Lower lobe of right lung (tissue), 2 donors: ENCODE data around the gene HECTD4. TPM values are rescaled to one million over a fixed set of nuclear protein-coding genes. Genes with fewer than 3 reads are reported as not detected.
"Not testable (repeated sequence)": the region's sequence is repeated elsewhere in the genome, so short reads cannot be mapped to it uniquely, and the experiment has no call there.

ENCODE experiments used
- ATAC-seq, 2 donors: fragments of 200-7000 bp; cut with Tn5 transposase; one replicate each; pipeline ENCODE4 v1.9.1; 2020 to 2022; ENCODE audit warnings: mild to moderate bottlenecking in 2 of 2, moderate library complexity in 2 of 2
- DNase-seq: peaks from one replicate; pipeline ENCODE4 v3.0.0-alpha.2; 2020
- H3K27ac ChIP-seq: fragments of 200-600 bp; one replicate; pipeline ENCODE4 v1.8.0; 2022
- H3K27me3 ChIP-seq: fragments of 200-600 bp; one replicate; pipeline ENCODE4 v1.8.0; 2022; ENCODE audit warnings: low read depth
- H3K36me3 ChIP-seq: fragments of 200-600 bp; one replicate; pipeline ENCODE4 v1.8.0; 2022; ENCODE audit warnings: mild to moderate bottlenecking
- H3K4me1 ChIP-seq: fragments of 200-600 bp; one replicate; pipeline ENCODE4 v1.8.0; 2022
- H3K4me3 ChIP-seq: fragments of 200-600 bp; one replicate; pipeline ENCODE4 v1.8.0; 2022; ENCODE audit warnings: mild to moderate bottlenecking
- H3K9me3 ChIP-seq: fragments of 200-600 bp; one replicate; pipeline ENCODE4 v1.8.0; 2022
- intact Hi-C: fragments of 100-400 bp; cut with DNase I; formaldehyde crosslinking; loops from one replicate; pipeline ENCODE4 v1.11.0; 2022
- total RNA-seq: library from RNA; stranded (reverse); fragmentation: NEBNext Ultra II Directional; extraction: Animal tissue kit (Norgen Biotek cat#: 25700); gene quantifications from one replicate; pipeline ENCODE4 v1.2.1, GENCODE V29; 2021
- TF ChIP-seq, protein P1 (sequence below): fragments of 200-600 bp; IDR thresholded peaks from one replicate; pipeline ENCODE4 v1.8.0; 2022; ENCODE audit warnings: antibody characterized with exemption, mild to moderate bottlenecking
- donor health status: DM: no; HTN: yes; CAD: no; lungs with severe emphysema.

Gene HECTD4
- total RNA-seq, 1 donor from 2014 or later = 54.8 TPM

- Histone ChIP-seq H3K4me3 (no peak overlapping the region), H3K27me3 (no peaks in the 10 kb centered on the region), H3K27ac (peak overlapping the region; percentile 93), H3K36me3 (peaks cover 34% of the 10 kb centered on the region), H3K9me3 (no peaks in the 10 kb centered on the region), H3K4me1 (peaks cover 16% of the 10 kb centered on the region)
- DNase-seq (no peak), ATAC-seq (no peak)
- TF ChIP-seq, protein P1, sequence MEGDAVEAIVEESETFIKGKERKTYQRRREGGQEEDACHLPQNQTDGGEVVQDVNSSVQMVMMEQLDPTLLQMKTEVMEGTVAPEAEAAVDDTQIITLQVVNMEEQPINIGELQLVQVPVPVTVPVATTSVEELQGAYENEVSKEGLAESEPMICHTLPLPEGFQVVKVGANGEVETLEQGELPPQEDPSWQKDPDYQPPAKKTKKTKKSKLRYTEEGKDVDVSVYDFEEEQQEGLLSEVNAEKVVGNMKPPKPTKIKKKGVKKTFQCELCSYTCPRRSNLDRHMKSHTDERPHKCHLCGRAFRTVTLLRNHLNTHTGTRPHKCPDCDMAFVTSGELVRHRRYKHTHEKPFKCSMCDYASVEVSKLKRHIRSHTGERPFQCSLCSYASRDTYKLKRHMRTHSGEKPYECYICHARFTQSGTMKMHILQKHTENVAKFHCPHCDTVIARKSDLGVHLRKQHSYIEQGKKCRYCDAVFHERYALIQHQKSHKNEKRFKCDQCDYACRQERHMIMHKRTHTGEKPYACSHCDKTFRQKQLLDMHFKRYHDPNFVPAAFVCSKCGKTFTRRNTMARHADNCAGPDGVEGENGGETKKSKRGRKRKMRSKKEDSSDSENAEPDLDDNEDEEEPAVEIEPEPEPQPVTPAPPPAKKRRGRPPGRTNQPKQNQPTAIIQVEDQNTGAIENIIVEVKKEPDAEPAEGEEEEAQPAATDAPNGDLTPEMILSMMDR = no peak
- intact Hi-C loops = no loop called here
These were observed 27.6 kb upstream of the HECTD4 start for GRCh38 chr12:112409906-112410244.

DNA sequence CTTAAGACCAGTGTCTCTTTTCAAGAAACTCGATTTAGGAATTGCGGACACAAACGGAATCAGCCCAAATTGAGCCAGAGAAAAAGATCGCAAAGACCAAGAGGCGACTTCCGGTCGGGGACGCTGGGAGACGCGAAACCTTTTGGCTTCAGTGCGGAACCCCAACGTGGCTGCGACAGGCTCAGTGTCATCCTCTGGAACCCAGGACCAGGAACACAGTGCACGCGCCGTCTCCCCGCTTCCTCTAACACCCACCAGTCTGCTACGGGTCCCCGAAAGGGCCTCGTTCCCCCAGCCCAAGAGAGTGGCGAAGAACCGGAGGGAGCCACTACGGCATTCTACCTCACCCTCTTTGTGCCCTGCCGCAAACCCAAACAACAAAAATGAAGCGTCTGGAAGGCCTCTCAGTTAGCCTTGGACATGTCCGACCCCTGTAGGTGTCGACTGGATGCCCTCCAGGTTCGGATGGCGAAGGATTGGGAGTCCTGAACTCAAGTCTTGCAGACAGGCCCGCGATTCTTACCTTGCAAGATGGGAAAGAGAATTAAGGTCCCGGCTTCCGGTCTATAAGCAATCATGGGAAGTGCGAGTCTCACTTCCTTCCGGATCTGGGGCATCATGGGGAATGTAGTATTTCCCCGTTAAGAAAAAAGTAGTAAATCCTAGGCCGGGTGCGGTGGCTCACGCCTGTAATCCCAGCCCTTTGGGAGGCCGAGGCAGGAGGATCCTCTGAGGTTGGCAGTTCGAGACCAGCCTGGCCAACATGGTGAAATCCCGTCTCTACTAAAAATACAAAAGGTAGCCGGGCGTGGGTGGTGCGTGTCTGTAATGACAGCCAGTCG lies 27.1 kb upstream of the HECTD4 start, which contains the start of gene RPL6:
Gene RPL6 (minus strand): TSS at position 542 of the 842 bp plus-strand sequence. CDS start 949 bp downstream, outside the sequence.
- Histone ChIP-seq H3K27ac (peak within 1 kb of the TSS; percentile 93), H3K27me3 (no peaks in the 10 kb centered on the region), H3K4me3 (peak within 1 kb of the TSS; percentile 87), H3K9me3 (no peaks in the 10 kb centered on the region), H3K36me3 (peaks cover 40% of the 10 kb centered on the region), H3K4me1 (peaks cover 16% of the 10 kb centered on the region)
- DNase-seq (peak; percentile 78), ATAC-seq (peak; percentile 94 to 96)
- intact Hi-C loops = no loop called here
- TF ChIP-seq, protein P1 = no peak

DNA sequence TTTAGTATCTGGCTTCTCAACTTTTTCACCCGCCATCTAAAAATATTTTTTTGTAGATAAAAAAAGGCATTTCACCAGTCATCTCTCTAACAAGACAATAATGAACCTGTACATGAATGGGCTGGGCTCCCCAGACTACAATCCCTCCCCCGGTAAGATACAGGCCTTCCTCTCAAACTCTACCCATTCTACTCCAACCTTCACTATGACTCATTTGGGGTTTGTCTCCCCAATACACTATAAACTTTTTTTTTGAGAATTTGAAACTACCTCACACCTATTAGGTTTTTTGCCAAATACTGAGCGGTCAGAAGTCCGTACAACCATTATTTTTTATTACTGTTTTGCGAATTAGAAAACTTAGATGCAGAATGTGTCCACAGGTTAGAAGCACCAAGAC lies 26.4 kb upstream of the HECTD4 start:
- peaks cover 47% of the 10 kb centered on the region for H3K36me3 ChIP-seq
- ATAC-seq (peak in 1 of 2 donors; percentile 36), DNase-seq (no peak)
- no peaks in the 10 kb centered on the region for H3K27me3 ChIP-seq
- no peaks in the 10 kb centered on the region for H3K9me3 ChIP-seq
- H3K4me3 ChIP-seq = peak overlapping the region; percentile 87
- peaks cover 16% of the 10 kb centered on the region for H3K4me1 ChIP-seq
- H3K27ac ChIP-seq = peak overlapping the region; percentile 93
- intact Hi-C loops = no loop called here
- TF ChIP-seq, protein P1 = no peak

DNA sequence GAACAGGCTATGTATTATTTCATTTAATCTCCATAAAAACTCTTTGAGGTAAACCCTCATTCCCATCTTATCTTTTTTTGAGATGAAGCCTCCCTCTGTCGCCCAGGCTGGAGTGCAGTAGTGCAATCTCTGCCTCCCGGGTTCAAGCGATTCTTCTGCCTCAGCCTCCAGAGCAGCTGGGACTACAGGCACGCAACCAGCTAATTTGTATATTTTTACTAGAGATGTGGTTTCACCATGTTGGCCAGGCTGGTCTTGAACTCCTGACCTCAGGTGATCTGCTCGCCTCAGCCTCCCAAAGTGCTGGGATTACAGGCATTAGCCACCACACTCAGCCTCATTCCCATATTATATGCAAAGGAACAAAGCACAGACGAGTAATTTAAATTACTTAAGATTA lies 25.5 kb upstream of the HECTD4 start:
- H3K27ac ChIP-seq, H3K27me3 ChIP-seq, intact Hi-C loops, ATAC-seq, H3K9me3 ChIP-seq, H3K4me3 ChIP-seq, DNase-seq: not testable (repeated sequence)
- H3K4me1 ChIP-seq = peaks cover 16% of the 10 kb centered on the region
- H3K36me3 ChIP-seq = peaks cover 48% of the 10 kb centered on the region

- ATAC-seq (no peak), DNase-seq (no peak)
- peaks cover 48% of the 10 kb centered on the region for H3K36me3 ChIP-seq
- H3K4me1 ChIP-seq = peaks cover 16% of the 10 kb centered on the region
- H3K4me3 ChIP-seq = no peak overlapping the region
- no peak overlapping the region for H3K27ac ChIP-seq
- no peaks in the 10 kb centered on the region for H3K9me3 ChIP-seq
- intact Hi-C loops = no loop called here
- TF ChIP-seq, protein P1 = no peak
- no peaks in the 10 kb centered on the region for H3K27me3 ChIP-seq
These were observed 24.6 kb upstream of the HECTD4 start for GRCh38 chr12:112406519-112407488.
